A673 (cell line): Measurements from ENCODE around the gene AJM1. TPM values are rescaled to one million over a fixed set of nuclear protein-coding genes. Genes with fewer than 3 reads are reported as not detected.
"Not testable (repeated sequence)": the region's sequence is repeated elsewhere in the genome, so short reads cannot be mapped to it uniquely, and the experiment has no call there.

Source experiments
- BruUV-seq: library from RNA; stranded (reverse); fragments of 400-500 nt; replicated peaks from 2 replicates; lab custom pipeline; 2021; lab: Mats Ljungman, UMichigan
- CTCF ChIA-PET: fragments of 300-600 bp; sonication (Branson Sonifier 250); formaldehyde crosslinking; loops from one replicate; lab custom pipeline; 2022; ENCODE audit warnings: antibody characterized with exemption; lab: Charles Lee
- POLR2A ChIA-PET: fragments of 300-600 bp; sonication (Branson Sonifier 250); formaldehyde crosslinking; loops from one replicate; lab custom pipeline; 2022; ENCODE audit warnings: antibody characterized with exemption; ENCODE audit not compliant: low non-redundant PET; lab: Charles Lee
- DNase-seq: peaks from one replicate; pipeline ENCODE4 v3.0.0-alpha.2; 2015; ENCODE audit warnings: low spot score
- H3K27ac ChIP-seq: fragments of 200-600 bp; sonication (generic); 2 replicates; pipeline ENCODE4 v1.5.1; 2016; ENCODE audit warnings: mixed run types, low read depth, mild to moderate bottlenecking, mixed read lengths, antibody characterized with exemption, low read length; ENCODE audit not compliant: poor library complexity, severe bottlenecking
- H3K27me3 ChIP-seq: fragments of 200-600 bp; sonication (generic); replicated peaks from 2 replicates; pipeline ENCODE4 v1.6.1; 2017; ENCODE audit warnings: mixed run types, low read depth, mild to moderate bottlenecking, mixed read lengths, antibody characterized with exemption, low read length; ENCODE audit not compliant: insufficient read depth, poor library complexity
- H3K36me3 ChIP-seq: fragments of 200-600 bp; sonication (generic); 2 replicates; pipeline ENCODE4 v1.6.1; 2016; ENCODE audit warnings: mixed run types, mild to moderate bottlenecking, mixed read lengths, antibody characterized with exemption, low read length; ENCODE audit not compliant: insufficient read depth, poor library complexity, severe bottlenecking
- H3K4me1 ChIP-seq: fragments of 200-600 bp; sonication (generic); 2 replicates; pipeline ENCODE4 v1.6.1; 2017; ENCODE audit warnings: mixed run types, mild to moderate bottlenecking, mixed read lengths, antibody characterized with exemption, low read length; ENCODE audit not compliant: insufficient read depth, poor library complexity, severe bottlenecking
- H3K4me3 ChIP-seq: fragments of 200-600 bp; sonication (generic); 2 replicates; pipeline ENCODE4 v1.5.1; 2016; ENCODE audit warnings: low read depth, mixed run types, mild to moderate bottlenecking, mixed read lengths, low read length; ENCODE audit not compliant: poor library complexity, severe bottlenecking
- H3K9me3 ChIP-seq: fragments of 200-600 bp; sonication (generic); 2 replicates; pipeline ENCODE4 v1.6.1; 2016; ENCODE audit warnings: mixed run types, low read depth, mild to moderate bottlenecking, mixed read lengths, antibody characterized with exemption, low read length; ENCODE audit not compliant: poor library complexity, severe bottlenecking
- EZH2 ChIP-seq: fragments of 200-600 bp; sonication (generic); IDR thresholded peaks from 2 replicates; pipeline ENCODE4 v1.6.1; 2017; ENCODE audit warnings: borderline replicate concordance, low read depth, mild to moderate bottlenecking, mixed read lengths, antibody characterized with exemption, low read length; ENCODE audit not compliant: poor library complexity, severe bottlenecking
- intact Hi-C: fragments of 100-400 bp; cut with micrococcal nuclease; formaldehyde crosslinking; loops from one replicate; pipeline ENCODE4 v1.10.0; 2022; ENCODE audit not compliant: unreplicated experiment
- total RNA-seq: library from RNA; stranded (reverse); gene quantifications from 2 replicates; pipeline ENCODE4 v1.2.3, GENCODE V29; 2021
- TF ChIP-seq, protein P1 (sequence below): fragments of 300-800, 200-600 bp; sonication (generic); conservative IDR thresholded peaks from 2 replicates; pipeline ENCODE4 v1.5.1; 2017; ENCODE audit warnings: low read depth, mild to moderate bottlenecking, antibody characterized with exemption, low read length, moderate library complexity, mixed read lengths

AJM1 gene
- total RNA-seq, 1 experiment from 2014 or later = 2.0 TPM

DNA sequence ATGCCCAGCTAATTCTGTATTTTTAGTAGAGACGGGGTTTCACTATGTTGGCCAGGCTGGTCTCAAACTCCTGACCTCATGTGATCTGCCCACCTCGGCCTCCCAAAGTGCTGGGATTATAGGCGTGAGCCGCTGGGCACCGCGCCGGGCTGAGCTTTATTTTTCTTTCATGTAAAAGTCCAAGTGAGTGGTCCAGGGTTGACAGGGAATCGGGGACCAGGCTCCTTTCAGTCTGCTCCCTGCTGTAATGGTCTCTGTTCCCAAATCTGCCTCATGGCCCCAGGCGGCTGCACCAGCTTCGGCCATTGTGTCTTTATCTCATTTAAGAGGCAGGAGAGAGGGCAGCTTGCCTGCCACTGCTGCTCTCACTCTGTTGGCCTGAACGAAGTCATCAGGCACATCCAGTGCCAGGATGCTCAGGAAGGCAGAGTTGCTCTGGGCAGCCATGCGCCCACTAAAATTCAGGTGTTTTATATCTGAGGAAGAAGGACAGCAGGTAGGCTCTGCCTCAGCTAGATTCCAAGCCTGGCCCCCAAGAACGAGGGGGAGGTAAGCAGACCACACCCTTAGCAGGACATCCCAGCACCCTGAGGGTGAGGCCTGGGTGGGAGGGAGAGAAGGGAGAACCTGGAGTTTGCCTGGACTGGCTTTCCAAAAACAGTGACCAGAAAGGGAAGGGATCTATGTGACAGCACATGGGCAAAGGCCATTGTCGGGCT is 47.8 kb upstream of the AJM1 start:
- peaks cover 20% of the 10 kb centered on the region for H3K4me1 ChIP-seq
- no peak overlapping the region for H3K4me3 ChIP-seq
- intact Hi-C loops = loop anchor here (5.0 kb wide), 1 partner anchor 428 kb away; the partner anchor contains the start of gene RNF208
- no peaks in the 10 kb centered on the region for H3K36me3 ChIP-seq
- TF ChIP-seq EZH2 = no peak
- TF ChIP-seq, protein P1, sequence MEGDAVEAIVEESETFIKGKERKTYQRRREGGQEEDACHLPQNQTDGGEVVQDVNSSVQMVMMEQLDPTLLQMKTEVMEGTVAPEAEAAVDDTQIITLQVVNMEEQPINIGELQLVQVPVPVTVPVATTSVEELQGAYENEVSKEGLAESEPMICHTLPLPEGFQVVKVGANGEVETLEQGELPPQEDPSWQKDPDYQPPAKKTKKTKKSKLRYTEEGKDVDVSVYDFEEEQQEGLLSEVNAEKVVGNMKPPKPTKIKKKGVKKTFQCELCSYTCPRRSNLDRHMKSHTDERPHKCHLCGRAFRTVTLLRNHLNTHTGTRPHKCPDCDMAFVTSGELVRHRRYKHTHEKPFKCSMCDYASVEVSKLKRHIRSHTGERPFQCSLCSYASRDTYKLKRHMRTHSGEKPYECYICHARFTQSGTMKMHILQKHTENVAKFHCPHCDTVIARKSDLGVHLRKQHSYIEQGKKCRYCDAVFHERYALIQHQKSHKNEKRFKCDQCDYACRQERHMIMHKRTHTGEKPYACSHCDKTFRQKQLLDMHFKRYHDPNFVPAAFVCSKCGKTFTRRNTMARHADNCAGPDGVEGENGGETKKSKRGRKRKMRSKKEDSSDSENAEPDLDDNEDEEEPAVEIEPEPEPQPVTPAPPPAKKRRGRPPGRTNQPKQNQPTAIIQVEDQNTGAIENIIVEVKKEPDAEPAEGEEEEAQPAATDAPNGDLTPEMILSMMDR = no peak
- no peaks in the 10 kb centered on the region for H3K9me3 ChIP-seq
- no TSS peak for BruUV-seq
- CTCF ChIA-PET = interaction anchor here (1.0 kb wide), 1 partner anchor 241 kb away, joined by 3 read pairs; no protein-coding TSS in a partner anchor
- no peaks in the 10 kb centered on the region for H3K27me3 ChIP-seq
- POLR2A ChIA-PET = no interaction called here
- no peak overlapping the region for H3K27ac ChIP-seq
- no peak for DNase-seq

DNA sequence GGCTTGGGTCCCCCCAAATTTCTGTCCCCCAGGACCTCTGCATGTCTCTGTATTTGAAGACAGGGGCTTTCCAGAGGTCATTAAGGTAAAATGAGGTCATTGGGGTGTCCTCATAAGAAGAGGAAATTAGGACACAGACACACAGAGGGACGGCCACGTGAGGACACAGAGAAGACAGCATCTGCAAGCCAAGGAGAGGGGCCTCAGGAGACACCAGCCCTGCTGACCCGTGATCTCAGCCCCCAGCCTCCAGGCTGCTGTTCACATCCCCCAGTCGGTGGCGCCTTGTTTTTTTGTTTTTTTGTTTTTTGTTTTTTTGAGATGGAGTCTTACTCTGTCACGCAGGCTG is 47.3 kb upstream of the AJM1 start:
- DNase-seq = no peak
- CTCF ChIA-PET = no interaction called here
- Histone ChIP-seq H3K27me3 (no peaks in the 10 kb centered on the region), H3K27ac (no peak overlapping the region), H3K4me3 (no peak overlapping the region), H3K9me3 (no peaks in the 10 kb centered on the region), H3K36me3 (no peaks in the 10 kb centered on the region), H3K4me1 (peaks cover 23% of the 10 kb centered on the region)
- no TSS peak for BruUV-seq
- POLR2A ChIA-PET = no interaction called here
- intact Hi-C loops = loop anchor here (5.0 kb wide), 1 partner anchor 427 kb away; the partner anchor contains the start of gene RNF208
- TF ChIP-seq, protein P1 = no peak
- no peak for TF ChIP-seq EZH2

DNA sequence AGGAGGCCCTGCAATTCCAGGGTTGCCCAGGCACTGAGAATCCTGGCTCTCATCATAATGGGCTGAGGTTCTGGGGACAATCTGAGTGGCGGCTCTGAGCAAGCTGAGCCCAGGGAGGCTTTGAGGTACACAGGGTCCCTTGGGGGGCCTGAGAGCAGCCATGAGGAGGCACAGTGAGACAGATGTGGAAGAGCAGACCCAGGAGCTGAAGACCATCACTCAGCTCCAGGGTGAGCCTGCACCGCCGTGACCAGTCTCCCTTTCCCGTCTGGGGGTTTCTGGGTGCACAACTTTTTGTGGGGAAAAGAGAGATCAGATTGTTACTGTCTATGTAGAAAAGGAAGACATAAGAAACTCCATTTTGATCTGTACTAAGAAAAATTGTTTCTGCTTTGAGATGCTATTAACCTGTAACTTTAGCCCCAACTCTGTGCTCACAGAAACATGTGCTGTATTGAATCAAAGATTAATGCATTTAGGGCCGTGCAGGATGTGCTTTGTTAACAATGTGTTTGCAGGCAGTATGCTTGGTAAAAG is 46.0 kb upstream of the AJM1 start, which contains the start of gene CCDC183:
CCDC183 (plus strand) TSS at position 101 of the 537 bp plus-strand sequence; CDS start at position 161, 60 bp downstream.
- TF ChIP-seq, protein P1 = no peak
- no peak for TF ChIP-seq EZH2
- ChIA-PET POLR2A (no interaction called here), CTCF (no interaction called here)
- no peak for DNase-seq
- Histone ChIP-seq H3K4me3 (no peak within 1 kb of the TSS), H3K27ac (no peak within 1 kb of the TSS), H3K9me3 (no peaks in the 10 kb centered on the region), H3K36me3 (no peaks in the 10 kb centered on the region), H3K27me3 (no peaks in the 10 kb centered on the region), H3K4me1 (peaks cover 30% of the 10 kb centered on the region)
- intact Hi-C loops = no loop called here
- BruUV-seq = no TSS peak

DNA sequence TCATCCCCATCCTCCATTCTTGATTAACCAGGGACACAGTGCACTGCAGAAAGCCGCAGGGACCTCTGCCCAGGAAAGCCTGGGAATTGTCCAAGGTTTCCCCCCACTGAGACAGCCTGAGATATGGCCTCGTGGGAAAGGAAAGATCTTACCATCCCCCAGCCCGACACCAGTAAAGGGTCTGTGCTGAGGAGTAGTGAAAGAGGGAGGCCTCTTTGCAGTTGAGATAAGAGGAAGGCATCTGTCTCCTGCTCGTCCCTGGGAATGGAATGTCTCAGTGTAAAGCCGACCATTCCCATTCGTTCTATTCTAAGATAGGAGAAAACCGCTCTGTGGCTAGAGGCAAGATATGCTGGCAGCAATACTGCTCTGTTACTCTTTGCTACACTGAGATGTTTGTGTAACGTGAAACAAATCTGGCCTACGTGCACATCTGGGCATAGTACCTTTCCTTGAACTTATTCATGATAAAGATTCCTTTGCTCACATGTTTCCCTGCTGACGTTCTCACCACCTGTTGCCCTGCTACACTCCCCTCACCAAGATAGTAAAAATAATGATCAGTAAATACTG is 45.4 kb upstream of the AJM1 start:
- H3K36me3 ChIP-seq, CTCF ChIA-PET, BruUV-seq, H3K27ac ChIP-seq, POLR2A ChIA-PET, H3K4me3 ChIP-seq, intact Hi-C loops, DNase-seq, H3K9me3 ChIP-seq, H3K27me3 ChIP-seq: not testable (repeated sequence)
- H3K4me1 ChIP-seq = peaks cover 28% of the 10 kb centered on the region
